ENCODE data around the gene PBX3. TPM values are rescaled to one million over a fixed set of nuclear protein-coding genes. Genes with fewer than 3 reads are reported as not detected.

Gene PBX3
- total RNA-seq, 1 donor from 2014 or later, result 11.0 TPM

- no peak for TF ChIP-seq CTCF (conservative IDR thresholded peaks at IDR 0.05; ENCODE audit: low read depth, low read length)
- DNase-seq (ENCODE audit: low read depth), result no peak
- no peak overlapping the region for H3K4me3 ChIP-seq (ENCODE audit: low read depth, low read length)
Measured at GRCh38 chr9:125986966-125987365, 239.8 kb downstream of the PBX3 start.

- TF ChIP-seq CTCF (conservative IDR thresholded peaks at IDR 0.05; ENCODE audit: low read depth, low read length), result no peak
- no peak overlapping the region for H3K4me3 ChIP-seq (ENCODE audit: low read depth, low read length)
- DNase-seq (ENCODE audit: low read depth), result no peak
Measured at GRCh38 chr9:125987420-125987819, 240.2 kb downstream of the PBX3 start.

- TF ChIP-seq CTCF (conservative IDR thresholded peaks at IDR 0.05; ENCODE audit: low read depth, low read length), result no peak
- H3K4me3 ChIP-seq (ENCODE audit: low read depth, low read length), result no peak overlapping the region
- no peak for DNase-seq (ENCODE audit: low read depth)
Measured at GRCh38 chr9:125988479-125989050, 241.4 kb downstream of the PBX3 start.

- no peak for DNase-seq (ENCODE audit: low read depth)
- no peak overlapping the region for H3K4me3 ChIP-seq (ENCODE audit: low read depth, low read length)
Measured at GRCh38 chr9:125989090-125989501, 241.9 kb downstream of the PBX3 start.

GRCh38 chr9:125989524-125990180, 242.5 kb downstream of the PBX3 start:
- no peak for DNase-seq (ENCODE audit: low read depth)
- TF ChIP-seq CTCF (conservative IDR thresholded peaks at IDR 0.05; ENCODE audit: low read depth, low read length), result no peak
- no peak overlapping the region for H3K4me3 ChIP-seq (ENCODE audit: low read depth, low read length)

More at GRCh38 chr9:125989090-125989501, 241.9 kb downstream of the PBX3 start:
- TF ChIP-seq CTCF (conservative IDR thresholded peaks at IDR 0.05; ENCODE audit: low read depth, low read length), result no peak

- no peak for TF ChIP-seq CTCF (conservative IDR thresholded peaks at IDR 0.05; ENCODE audit: low read depth, low read length)
- DNase-seq (ENCODE audit: low read depth), result no peak
- H3K4me3 ChIP-seq (ENCODE audit: low read depth, low read length), result no peak overlapping the region
Measured at GRCh38 chr9:125990186-125990792, 243.1 kb downstream of the PBX3 start.

Data from epithelial cell of proximal tubule (primary cell).